ENCODE data around the gene UBE2E3. TPM values are rescaled to one million over a fixed set of nuclear protein-coding genes. Genes with fewer than 3 reads are reported as not detected.

Gene UBE2E3
- total RNA-seq, 4 donors from 2014 or later = 25.5 to 66.8 (median 60.3) TPM

GRCh38 chr2:181058378-181059269 is 78.2 kb downstream of the UBE2E3 start:
- intact Hi-C loops (cut with DNase I; ENCODE audit: low total_unique reads) = no loop called here
- no peak overlapping the region for H3K4me3 ChIP-seq (ENCODE audit: low read depth, poor library complexity, severe bottlenecking)
- TF ChIP-seq POLR2A (IDR thresholded peaks at IDR 0.05) = no peak
- no peak for TF ChIP-seq CTCF (IDR thresholded peaks at IDR 0.05)
- WGBS, 2 donors = 75 to 77% methylated on average over 7 of the region's 7 CpGs
- DNase-seq (ENCODE audit: low spot score in 2 of 2) = peak in 1 of 2 donors; percentile 15

GRCh38 chr2:181063696-181064095 is 83.3 kb downstream of the UBE2E3 start:
- intact Hi-C loops (cut with DNase I; ENCODE audit: low total_unique reads) = no loop called here
- DNase-seq (ENCODE audit: low spot score in 2 of 2) = no peak
- TF ChIP-seq CTCF (IDR thresholded peaks at IDR 0.05) (no peak), POLR2A (IDR thresholded peaks at IDR 0.05) (no peak)
- H3K4me3 ChIP-seq (ENCODE audit: low read depth, poor library complexity, severe bottlenecking) = no peak overlapping the region
- WGBS, 2 donors = 2 to 93% methylated on average over 1 of the region's 1 CpG

GRCh38 chr2:181065458-181065857 is 85.1 kb downstream of the UBE2E3 start:
- intact Hi-C loops (cut with DNase I; ENCODE audit: low total_unique reads) = no loop called here
- TF ChIP-seq CTCF (IDR thresholded peaks at IDR 0.05) = no peak
- no peak overlapping the region for H3K4me3 ChIP-seq (ENCODE audit: low read depth, poor library complexity, severe bottlenecking)
- no peak for DNase-seq (ENCODE audit: low spot score in 2 of 2)

GRCh38 chr2:181066333-181066732 is 85.9 kb downstream of the UBE2E3 start:
- intact Hi-C loops (cut with DNase I; ENCODE audit: low total_unique reads) = no loop called here
- WGBS, 2 donors = 95 to 97% methylated on average over 1 of the region's 1 CpG
- no peak overlapping the region for H3K4me3 ChIP-seq (ENCODE audit: low read depth, poor library complexity, severe bottlenecking)
- no peak for DNase-seq (ENCODE audit: low spot score in 2 of 2)
- TF ChIP-seq POLR2A (IDR thresholded peaks at IDR 0.05) (no peak), CTCF (IDR thresholded peaks at IDR 0.05) (no peak)

- no peak for TF ChIP-seq POLR2A (IDR thresholded peaks at IDR 0.05)
- no peak for TF ChIP-seq CTCF (IDR thresholded peaks at IDR 0.05)
- WGBS, 2 donors = 57 to 59% methylated on average over 2 of the region's 2 CpGs
- no peak overlapping the region for H3K4me3 ChIP-seq (ENCODE audit: low read depth, poor library complexity, severe bottlenecking)
- DNase-seq (ENCODE audit: low spot score in 2 of 2) = no peak
- intact Hi-C loops (cut with DNase I; ENCODE audit: low total_unique reads) = loop anchor here (10.0 kb wide), 1 partner anchor 645 kb away; no protein-coding TSS in a partner anchor
Observed at GRCh38 chr2:181070119-181070835, 89.9 kb downstream of the UBE2E3 start.

All from lower leg skin (tissue), 4 donors.